H1 (cell line): ENCODE results near the gene TEX14. TPM values are rescaled to one million over a fixed set of nuclear protein-coding genes. Genes with fewer than 3 reads are reported as not detected.

ENCODE experiments used
- SIRT6 ChIP-seq: IDR thresholded peaks from one replicate; pipeline ENCODE4 v1.7.1; 2012; ENCODE audit warnings: low read length, inconsistent platforms
- SUZ12 ChIP-seq: fragments of 200-600 bp; sonication (generic); IDR thresholded peaks from 2 replicates; pipeline ENCODE4 v1.6.1; 2012; ENCODE audit warnings: mild to moderate bottlenecking, inconsistent platforms, low read length, moderate library complexity, mixed read lengths
- TAF1 ChIP-seq: IDR thresholded peaks from 2 replicates; pipeline ENCODE4 v1.6.1; 2011; ENCODE audit warnings: mild to moderate bottlenecking, low read depth, low read length
- polyA plus RNA-seq, 7 experiments: library from polyadenylated mRNA; depleted of rRNA in 3 of 7; stranded (reverse) in 5 of 7; unstranded in 2 of 7; fragments of >200 nt in 5 of 7; fragments of 200-250 nt in 2 of 7; gene quantifications; 1 replicate in 5 of 7; 2 replicates in 1 of 7; 4 replicates in 1 of 7; pipeline versions ENCODE4 v1.2.1 to v1.2.3, GENCODE V29; 2011 to 2013; ENCODE audit warnings: missing spikeins in 2 of 7, mixed read lengths in 2 of 7
- total RNA-seq: library from RNA; stranded (reverse); fragmentation: NEBNext Ultra II Directional; extraction: Animal tissue kit (Norgen Biotek cat#: 25700); gene quantifications from 2 replicates; pipeline ENCODE4 v1.2.1, GENCODE V29; 2021

Gene TEX14
- total and polyA plus RNA-seq, 2 of the 8 experiments (the other 6 are each of a cell fraction or from before 2014, with no cell fraction given) = 0.83 to 2.5 TPM

- TF ChIP-seq TAF1 (no peak), SIRT6 (no peak), SUZ12 (no peak)
These were observed 43.6 kb downstream of the TEX14 start (continued) for GRCh38 chr17:58648236-58648635.
